Activated CD4-positive, alpha-beta memory T cell treated with anti-CD3 and anti-CD28 coated beads, Interleukin-2, amount 10 ng/mL, durations not matched to agents 7 days and 5 days (primary cell): ENCODE data around the gene CDH4. TPM values are rescaled to one million over a fixed set of nuclear protein-coding genes. Genes with fewer than 3 reads are reported as not detected.

ENCODE experiments used
- CTCF ChIA-PET: fragments of 350-600 bp; sonication (Branson Sonifier 250); formaldehyde crosslinking; loops from one replicate; lab custom pipeline; 2021; ENCODE audit warnings: antibody characterized with exemption, inconsistent platforms; lab: Charles Lee
- POLR2A ChIA-PET: fragments of 350-600 bp; sonication (Branson Sonifier 250); formaldehyde crosslinking; loops from one replicate; lab custom pipeline; 2021; ENCODE audit warnings: antibody characterized with exemption; lab: Charles Lee
- DNase-seq: peaks from one replicate; pipeline ENCODE4 v3.0.0-alpha.2; 2020
- H3K27ac Mint-ChIP-seq: one replicate; pipeline ENCODE4 v1.8.0; 2021; ENCODE audit warnings: mild to moderate bottlenecking, mixed read lengths
- H3K27me3 Mint-ChIP-seq: one replicate; pipeline ENCODE4 v1.8.0; 2021; ENCODE audit warnings: mixed read lengths
- H3K36me3 Mint-ChIP-seq: one replicate; pipeline ENCODE4 v1.8.0; 2021; ENCODE audit warnings: low read depth, mixed read lengths
- H3K4me1 Mint-ChIP-seq: one replicate; pipeline ENCODE4 v1.8.0; 2021; ENCODE audit warnings: mixed read lengths
- H3K4me3 Mint-ChIP-seq: one replicate; pipeline ENCODE4 v1.8.0; 2021; ENCODE audit warnings: mild to moderate bottlenecking, mixed read lengths
- H3K9me3 Mint-ChIP-seq: one replicate; pipeline ENCODE4 v1.8.0; 2021; ENCODE audit warnings: mixed read lengths
- total RNA-seq, 2 experiments: library from RNA; stranded (reverse); gene quantifications; one replicate each; pipeline ENCODE4 v1.2.3, GENCODE V29; 2021

The CDH4 gene
- total RNA-seq, 2 experiments from 2014 or later: 0.15 to 0.20 TPM

- ChIA-PET CTCF (no interaction called here), POLR2A (no interaction called here)
- H3K4me1 Mint-ChIP-seq: no peaks in the 10 kb centered on the region
- H3K4me3 Mint-ChIP-seq: no peak overlapping the region
- no peak for DNase-seq
- no peaks in the 10 kb centered on the region for H3K36me3 Mint-ChIP-seq
- H3K27ac Mint-ChIP-seq: no peak overlapping the region
- H3K9me3 Mint-ChIP-seq: peaks cover 8% of the 10 kb centered on the region
- H3K27me3 Mint-ChIP-seq: no peaks in the 10 kb centered on the region
These were observed 269.8 kb downstream of the CDH4 start for GRCh38 chr20:61521687-61522420.

GRCh38 chr20:61522498-61523090, 270.5 kb downstream of the CDH4 start:
- Mint-ChIP-seq H3K4me1 (no peaks in the 10 kb centered on the region), H3K4me3 (no peak overlapping the region), H3K36me3 (no peaks in the 10 kb centered on the region), H3K27ac (no peak overlapping the region), H3K27me3 (no peaks in the 10 kb centered on the region), H3K9me3 (peaks cover 8% of the 10 kb centered on the region)
- ChIA-PET POLR2A (no interaction called here), CTCF (no interaction called here)
- no peak for DNase-seq

- ChIA-PET CTCF (no interaction called here), POLR2A (no interaction called here)
- no peak overlapping the region for H3K27ac Mint-ChIP-seq
- H3K4me1 Mint-ChIP-seq: no peaks in the 10 kb centered on the region
- DNase-seq: no peak
- peaks cover 8% of the 10 kb centered on the region for H3K9me3 Mint-ChIP-seq
- no peaks in the 10 kb centered on the region for H3K27me3 Mint-ChIP-seq
- no peaks in the 10 kb centered on the region for H3K36me3 Mint-ChIP-seq
- H3K4me3 Mint-ChIP-seq: no peak overlapping the region
These were observed 271.1 kb downstream of the CDH4 start for GRCh38 chr20:61523145-61523544.

GRCh38 chr20:61524951-61525666, 273.0 kb downstream of the CDH4 start:
- Mint-ChIP-seq H3K4me3 (no peak overlapping the region), H3K4me1 (no peaks in the 10 kb centered on the region), H3K9me3 (no peaks in the 10 kb centered on the region), H3K36me3 (no peaks in the 10 kb centered on the region), H3K27me3 (no peaks in the 10 kb centered on the region), H3K27ac (no peak overlapping the region)
- POLR2A ChIA-PET: no interaction called here
- CTCF ChIA-PET: no interaction called here
- DNase-seq: no peak

- ChIA-PET CTCF (no interaction called here), POLR2A (no interaction called here)
- no peaks in the 10 kb centered on the region for H3K4me1 Mint-ChIP-seq
- H3K27me3 Mint-ChIP-seq: no peaks in the 10 kb centered on the region
- H3K36me3 Mint-ChIP-seq: no peaks in the 10 kb centered on the region
- no peak for DNase-seq
- H3K27ac Mint-ChIP-seq: no peak overlapping the region
- no peaks in the 10 kb centered on the region for H3K9me3 Mint-ChIP-seq
- H3K4me3 Mint-ChIP-seq: no peak overlapping the region
These were observed 273.8 kb downstream of the CDH4 start for GRCh38 chr20:61525781-61526431.

GRCh38 chr20:61526907-61527306, 274.8 kb downstream of the CDH4 start:
- Mint-ChIP-seq H3K9me3 (no peaks in the 10 kb centered on the region), H3K27ac (no peak overlapping the region), H3K4me3 (no peak overlapping the region), H3K4me1 (no peaks in the 10 kb centered on the region), H3K27me3 (no peaks in the 10 kb centered on the region), H3K36me3 (no peaks in the 10 kb centered on the region)
- ChIA-PET CTCF (no interaction called here), POLR2A (no interaction called here)
- DNase-seq: no peak

- CTCF ChIA-PET: no interaction called here
- no peak overlapping the region for H3K4me3 Mint-ChIP-seq
- POLR2A ChIA-PET: no interaction called here
These were observed 275.6 kb downstream of the CDH4 start for GRCh38 chr20:61527626-61528025.

GRCh38 chr20:61528591-61528990, 276.5 kb downstream of the CDH4 start:
- H3K27me3 Mint-ChIP-seq: no peaks in the 10 kb centered on the region
- no peaks in the 10 kb centered on the region for H3K4me1 Mint-ChIP-seq
- ChIA-PET POLR2A (no interaction called here), CTCF (no interaction called here)
- no peak for DNase-seq
- no peaks in the 10 kb centered on the region for H3K9me3 Mint-ChIP-seq
- no peak overlapping the region for H3K27ac Mint-ChIP-seq
- H3K4me3 Mint-ChIP-seq: no peak overlapping the region
- no peaks in the 10 kb centered on the region for H3K36me3 Mint-ChIP-seq

More at GRCh38 chr20:61527626-61528025, 275.6 kb downstream of the CDH4 start:
- Mint-ChIP-seq H3K36me3 (no peaks in the 10 kb centered on the region), H3K27me3 (no peaks in the 10 kb centered on the region), H3K4me1 (no peaks in the 10 kb centered on the region), H3K9me3 (no peaks in the 10 kb centered on the region), H3K27ac (no peak overlapping the region)
- DNase-seq: no peak

- H3K27ac Mint-ChIP-seq: no peak overlapping the region
- H3K36me3 Mint-ChIP-seq: no peaks in the 10 kb centered on the region
- no peaks in the 10 kb centered on the region for H3K9me3 Mint-ChIP-seq
- no peaks in the 10 kb centered on the region for H3K4me1 Mint-ChIP-seq
- CTCF ChIA-PET: no interaction called here
- H3K4me3 Mint-ChIP-seq: no peak overlapping the region
- no peak for DNase-seq
- H3K27me3 Mint-ChIP-seq: no peaks in the 10 kb centered on the region
- POLR2A ChIA-PET: no interaction called here
These were observed 277.3 kb downstream of the CDH4 start for GRCh38 chr20:61529354-61529753.

GRCh38 chr20:61531553-61532345, 279.7 kb downstream of the CDH4 start:
- POLR2A ChIA-PET: no interaction called here
- H3K9me3 Mint-ChIP-seq: no peaks in the 10 kb centered on the region
- no peak for DNase-seq

GRCh38 chr20:61532736-61533135, 280.7 kb downstream of the CDH4 start:
- no peaks in the 10 kb centered on the region for H3K27me3 Mint-ChIP-seq
- CTCF ChIA-PET: no interaction called here
- H3K36me3 Mint-ChIP-seq: no peaks in the 10 kb centered on the region
- no peak overlapping the region for H3K27ac Mint-ChIP-seq
- POLR2A ChIA-PET: no interaction called here
- H3K4me3 Mint-ChIP-seq: no peak overlapping the region
- no peaks in the 10 kb centered on the region for H3K4me1 Mint-ChIP-seq
- no peaks in the 10 kb centered on the region for H3K9me3 Mint-ChIP-seq
- DNase-seq: no peak

More at GRCh38 chr20:61531553-61532345, 279.7 kb downstream of the CDH4 start:
- CTCF ChIA-PET: no interaction called here
- no peaks in the 10 kb centered on the region for H3K27me3 Mint-ChIP-seq
- no peaks in the 10 kb centered on the region for H3K36me3 Mint-ChIP-seq
- no peaks in the 10 kb centered on the region for H3K4me1 Mint-ChIP-seq
- no peak overlapping the region for H3K27ac Mint-ChIP-seq
- H3K4me3 Mint-ChIP-seq: no peak overlapping the region

- POLR2A ChIA-PET: no interaction called here
- Mint-ChIP-seq H3K9me3 (no peaks in the 10 kb centered on the region), H3K4me1 (no peaks in the 10 kb centered on the region), H3K27me3 (no peaks in the 10 kb centered on the region), H3K27ac (no peak overlapping the region), H3K36me3 (no peaks in the 10 kb centered on the region), H3K4me3 (no peak overlapping the region)
- DNase-seq: no peak
- CTCF ChIA-PET: no interaction called here
These were observed 281.2 kb downstream of the CDH4 start for GRCh38 chr20:61533231-61533631.
